Ascending aorta (tissue), 2 donors: ENCODE measurements around the gene DNAAF8. TPM values are rescaled to one million over a fixed set of nuclear protein-coding genes. Genes with fewer than 3 reads are reported as not detected.
A peak's percentile ranks its signal among the peaks of the same experiment; 100 is the strongest.

Experiments
- DNase-seq, 2 donors: peaks; one replicate each; pipeline ENCODE4 v3.0.0-alpha.2; 2019; ENCODE audit warnings: low spot score in 2 of 2
- H3K27ac ChIP-seq, 2 donors: fragments of 200-600 bp; sonication (generic); one replicate each; pipeline ENCODE4 v1.5.1; 2016 to 2017; ENCODE audit warnings: mild to moderate bottlenecking in 1 of 2
- H3K27me3 ChIP-seq: fragments of 200-600 bp; sonication (generic); one replicate; pipeline ENCODE4 v1.5.1; 2017
- H3K36me3 ChIP-seq, 2 donors: fragments of 200-600 bp; sonication (generic); one replicate each; pipeline ENCODE4 v1.5.1; 2016
- H3K4me1 ChIP-seq, 2 donors: fragments of 200-600 bp; sonication (generic); one replicate each; pipeline ENCODE4 v1.5.1; 2016 to 2017; ENCODE audit warnings: mild to moderate bottlenecking in 1 of 2
- H3K4me3 ChIP-seq, 2 donors: fragments of 200-600 bp; sonication (generic); one replicate each; pipeline ENCODE4 v1.5.1; 2016 to 2017; ENCODE audit warnings: mild to moderate bottlenecking in 1 of 2
- H3K9me3 ChIP-seq, 2 donors: fragments of 200-600 bp; sonication (generic); one replicate each; pipeline ENCODE4 v1.5.1; 2016
- intact Hi-C: fragments of 100-400 bp; cut with DNase I; formaldehyde crosslinking; loops from one replicate; pipeline ENCODE4 v1.15.1; 2023
- total RNA-seq: library from RNA; depleted of rRNA; stranded (reverse); fragments of >200 nt; gene quantifications from one replicate; pipeline ENCODE4 v1.1.0, GENCODE V29; 2016
- TF ChIP-seq, protein P1 (sequence below), 3 experiments: fragments of 200-600 bp in 2 of 3; fragments of 450-650 bp in 1 of 3; sonication (generic) in 2 of 3; IDR thresholded peaks; one replicate each; pipeline ENCODE4 v1.5.1; 2016 to 2019; ENCODE audit warnings: antibody characterized with exemption in 3 of 3, mild to moderate bottlenecking in 1 of 3, moderate library complexity in 1 of 3

The DNAAF8 gene
- total RNA-seq, 1 donor from 2014 or later, result not detected

DNA sequence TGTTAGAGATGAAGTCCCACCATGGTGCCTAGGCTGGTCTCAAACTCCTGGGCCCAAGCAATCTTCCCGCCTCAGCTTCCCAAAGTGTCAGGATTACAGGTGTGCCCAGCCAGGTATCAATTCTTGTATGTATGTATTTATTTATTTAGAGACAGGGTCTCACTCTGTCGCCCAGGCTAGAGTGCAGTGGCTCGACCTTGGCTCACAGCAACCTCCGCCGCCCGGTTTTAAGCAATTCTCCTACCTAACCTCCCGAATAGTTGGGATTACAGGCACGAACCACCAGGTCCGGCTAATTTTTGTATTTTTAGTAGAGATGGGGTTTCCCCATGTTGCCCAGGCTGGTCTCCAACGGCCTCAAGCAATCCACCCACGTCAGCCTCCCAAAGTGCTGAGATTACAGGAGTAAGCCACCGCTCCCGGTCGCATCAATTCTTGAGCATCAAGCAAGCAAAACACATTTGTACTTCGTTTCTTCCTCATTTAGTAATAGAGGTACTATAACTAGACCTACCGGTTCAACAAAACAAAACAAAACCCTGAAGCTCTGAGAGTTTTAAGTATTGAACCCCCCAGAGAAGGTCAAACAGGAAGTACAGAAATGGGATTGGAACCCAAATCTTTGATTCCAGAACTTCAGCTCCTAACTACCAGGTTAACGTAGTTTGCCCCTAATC lies 33.7 kb downstream of the DNAAF8 start:
- H3K4me3 ChIP-seq, result peak overlapping the region; percentile 65 to 99
- H3K27me3 ChIP-seq, result no peaks in the 10 kb centered on the region
- peaks cover 8 to 23% of the 10 kb centered on the region in 2 donors for H3K4me1 ChIP-seq
- no peak for DNase-seq
- TF ChIP-seq, protein P1, sequence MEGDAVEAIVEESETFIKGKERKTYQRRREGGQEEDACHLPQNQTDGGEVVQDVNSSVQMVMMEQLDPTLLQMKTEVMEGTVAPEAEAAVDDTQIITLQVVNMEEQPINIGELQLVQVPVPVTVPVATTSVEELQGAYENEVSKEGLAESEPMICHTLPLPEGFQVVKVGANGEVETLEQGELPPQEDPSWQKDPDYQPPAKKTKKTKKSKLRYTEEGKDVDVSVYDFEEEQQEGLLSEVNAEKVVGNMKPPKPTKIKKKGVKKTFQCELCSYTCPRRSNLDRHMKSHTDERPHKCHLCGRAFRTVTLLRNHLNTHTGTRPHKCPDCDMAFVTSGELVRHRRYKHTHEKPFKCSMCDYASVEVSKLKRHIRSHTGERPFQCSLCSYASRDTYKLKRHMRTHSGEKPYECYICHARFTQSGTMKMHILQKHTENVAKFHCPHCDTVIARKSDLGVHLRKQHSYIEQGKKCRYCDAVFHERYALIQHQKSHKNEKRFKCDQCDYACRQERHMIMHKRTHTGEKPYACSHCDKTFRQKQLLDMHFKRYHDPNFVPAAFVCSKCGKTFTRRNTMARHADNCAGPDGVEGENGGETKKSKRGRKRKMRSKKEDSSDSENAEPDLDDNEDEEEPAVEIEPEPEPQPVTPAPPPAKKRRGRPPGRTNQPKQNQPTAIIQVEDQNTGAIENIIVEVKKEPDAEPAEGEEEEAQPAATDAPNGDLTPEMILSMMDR (IDR thresholded peaks at IDR 0.05), result no peak
- H3K27ac ChIP-seq, result peak overlapping the region; percentile 77 to 83
- no peaks in the 10 kb centered on the region for H3K9me3 ChIP-seq
- intact Hi-C loops, result loop anchor here (1.0 to 5.0 kb wide), 6 partner anchors 34 to 329 kb away; partner anchors contain the start of genes ANKS3, DNAAF8, EEF2KMT and GLYR1
- H3K36me3 ChIP-seq, result peaks cover 11 to 15% of the 10 kb centered on the region in 2 donors

DNA sequence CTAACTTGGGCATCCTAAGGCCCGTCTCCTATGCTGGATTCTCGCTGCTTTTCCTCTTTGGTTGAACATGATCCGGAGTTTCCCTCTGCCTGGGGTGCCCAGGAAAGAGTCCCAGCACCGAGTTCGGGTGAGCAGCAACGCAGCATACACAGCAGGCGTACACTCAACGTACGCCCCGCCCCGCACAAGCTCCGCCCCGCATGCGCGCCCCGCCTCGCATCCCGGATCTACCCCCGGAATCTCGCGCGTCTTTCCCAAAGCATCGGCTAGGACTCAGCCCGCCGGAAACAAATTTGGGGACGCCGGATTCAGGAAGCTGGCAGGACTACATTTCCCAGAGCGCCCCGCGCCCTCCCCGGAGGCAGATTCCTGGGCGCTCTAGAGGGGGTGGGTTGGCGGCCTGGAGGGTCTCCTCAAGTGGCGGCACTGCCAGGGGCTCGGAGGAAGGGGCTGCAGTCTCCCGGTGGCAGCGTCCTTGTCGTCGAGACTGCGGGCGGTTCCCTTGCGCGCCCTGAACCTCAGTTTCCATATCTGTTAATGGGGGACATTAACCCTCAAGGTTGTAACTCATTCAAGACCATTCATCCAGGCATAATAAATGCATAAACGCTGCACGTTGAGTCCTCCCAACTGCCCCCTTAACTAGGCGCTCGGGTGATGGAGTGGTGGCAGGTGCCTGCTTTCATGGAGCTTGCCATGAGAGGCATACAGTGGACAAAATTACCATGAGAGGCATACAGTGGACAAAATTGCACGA lies 34.4 kb downstream of the DNAAF8 start:
- intact Hi-C loops, result loop anchor here (1.0 to 5.0 kb wide), 6 partner anchors 34 to 329 kb away; partner anchors contain the start of genes ANKS3, DNAAF8, EEF2KMT and GLYR1
- peak overlapping the region; percentile 77 to 83 for H3K27ac ChIP-seq
- no peaks in the 10 kb centered on the region for H3K9me3 ChIP-seq
- H3K4me1 ChIP-seq, result peaks cover 8 to 23% of the 10 kb centered on the region in 2 donors
- DNase-seq, result peak; percentile 87 to 98
- TF ChIP-seq, protein P1 (IDR thresholded peaks at IDR 0.05), result no peak
- peak overlapping the region; percentile 65 to 99 for H3K4me3 ChIP-seq
- no peaks in the 10 kb centered on the region for H3K27me3 ChIP-seq
- peaks cover 4 to 8% of the 10 kb centered on the region in 2 donors for H3K36me3 ChIP-seq

DNA sequence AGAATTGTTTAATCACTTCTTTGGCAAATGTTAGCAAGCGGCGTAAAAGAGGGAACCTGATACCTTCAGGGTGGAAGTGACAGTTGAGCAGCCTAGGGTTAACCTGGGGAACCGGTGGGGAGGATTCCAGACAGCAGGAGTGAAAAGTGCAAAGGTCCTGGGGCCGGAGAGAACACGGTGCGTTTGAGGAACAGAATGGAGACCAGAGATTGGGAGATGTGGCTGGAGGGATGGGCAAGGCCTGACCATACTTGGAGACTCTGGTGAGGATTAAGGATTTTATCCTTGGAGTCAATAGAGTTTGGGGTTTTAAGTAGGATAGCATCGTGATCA lies 34.9 kb downstream of the DNAAF8 start:
- intact Hi-C loops, result loop anchor here (1.0 to 5.0 kb wide), 3 partner anchors 33 to 328 kb away; partner anchors contain the start of genes EEF2KMT, NUDT16L1 and ROGDI
- DNase-seq, result no peak
- TF ChIP-seq, protein P1 (IDR thresholded peaks at IDR 0.05), result no peak
- Histone ChIP-seq H3K4me3 (peak overlapping the region in 1 of 2 donors; percentile 99), H3K27me3 (no peaks in the 10 kb centered on the region), H3K36me3 (peaks cover 0 to 2% of the 10 kb centered on the region in 2 donors), H3K9me3 (no peaks in the 10 kb centered on the region), H3K27ac (peak overlapping the region; percentile 77 to 83), H3K4me1 (peaks cover 8 to 23% of the 10 kb centered on the region in 2 donors)

DNA sequence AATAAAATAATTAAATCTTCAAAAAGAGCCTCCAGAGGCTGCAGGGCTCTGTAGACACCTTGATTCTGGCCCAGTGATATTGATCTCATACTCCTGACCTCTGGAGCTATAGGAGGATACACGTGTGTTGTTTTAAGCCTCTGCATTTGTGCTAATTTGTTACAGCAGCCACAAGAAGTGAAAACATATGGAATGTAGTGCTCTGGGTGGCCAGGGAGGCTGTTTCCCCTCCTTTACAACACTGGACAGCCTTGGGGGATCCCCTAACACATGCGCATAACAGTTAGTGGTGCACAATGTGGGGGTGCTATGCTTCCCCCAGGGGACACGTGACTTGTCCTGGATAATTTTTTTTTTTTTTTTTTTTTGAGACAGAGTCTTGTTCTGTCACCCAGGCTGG lies 37.3 kb downstream of the DNAAF8 start:
- Histone ChIP-seq H3K27me3 (no peaks in the 10 kb centered on the region), H3K27ac (no peak overlapping the region), H3K4me3 (no peak overlapping the region), H3K9me3 (no peaks in the 10 kb centered on the region), H3K36me3 (no peaks in the 10 kb centered on the region), H3K4me1 (peaks cover 8 to 10% of the 10 kb centered on the region in 2 donors)
- TF ChIP-seq, protein P1 (IDR thresholded peaks at IDR 0.05), result no peak
- intact Hi-C loops, result no loop called here
- DNase-seq, result no peak

DNA sequence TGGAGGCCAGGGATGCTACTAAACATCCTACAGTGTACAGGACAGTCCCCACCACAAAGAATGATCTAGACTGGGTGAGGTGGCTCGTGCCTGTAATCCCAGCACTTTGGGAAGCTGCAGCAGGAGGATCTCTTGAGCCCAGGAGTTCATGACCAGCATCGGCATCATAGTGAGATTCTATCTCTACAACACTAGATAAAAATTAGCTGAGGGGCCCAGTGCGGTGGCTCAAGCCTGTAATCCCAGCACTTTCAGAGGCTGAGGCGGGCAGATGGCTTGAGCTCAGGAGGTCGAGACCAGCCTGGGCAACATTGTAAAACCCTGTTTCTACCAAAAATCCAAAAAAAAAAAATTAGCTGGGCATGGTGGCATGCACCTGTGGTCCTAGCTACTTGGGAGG lies 38.0 kb downstream of the DNAAF8 start:
- TF ChIP-seq, protein P1 (IDR thresholded peaks at IDR 0.05), result no peak
- DNase-seq, result no peak
- intact Hi-C loops, result no loop called here
- Histone ChIP-seq H3K27ac (no peak overlapping the region), H3K9me3 (no peaks in the 10 kb centered on the region), H3K4me3 (no peak overlapping the region), H3K27me3 (no peaks in the 10 kb centered on the region), H3K4me1 (peaks cover 7 to 10% of the 10 kb centered on the region in 2 donors), H3K36me3 (no peaks in the 10 kb centered on the region)
